ENCODE measurements around the gene UNC5CL.

UNC5CL gene

DNA sequence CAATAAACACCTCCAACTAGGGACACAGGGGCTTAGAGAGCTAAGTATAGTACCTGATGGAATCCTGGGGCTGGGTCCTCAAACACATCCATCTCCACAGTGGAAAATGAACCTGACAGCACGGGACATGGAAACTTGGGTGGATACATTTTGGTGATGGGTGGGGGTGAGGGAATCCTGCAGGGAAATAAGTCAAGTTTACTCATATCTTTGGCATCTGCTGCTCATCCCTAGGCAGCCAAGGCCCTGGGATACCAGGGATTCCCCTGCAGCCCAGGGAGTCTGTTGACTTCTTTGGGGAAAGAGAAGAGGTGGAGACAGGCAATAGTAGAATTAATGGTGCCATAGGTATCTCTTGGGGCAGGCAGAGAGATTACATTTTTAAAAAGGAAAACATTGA lies 20.5 kb upstream of the UNC5CL start:
- TF ChIP-seq, protein P1, sequence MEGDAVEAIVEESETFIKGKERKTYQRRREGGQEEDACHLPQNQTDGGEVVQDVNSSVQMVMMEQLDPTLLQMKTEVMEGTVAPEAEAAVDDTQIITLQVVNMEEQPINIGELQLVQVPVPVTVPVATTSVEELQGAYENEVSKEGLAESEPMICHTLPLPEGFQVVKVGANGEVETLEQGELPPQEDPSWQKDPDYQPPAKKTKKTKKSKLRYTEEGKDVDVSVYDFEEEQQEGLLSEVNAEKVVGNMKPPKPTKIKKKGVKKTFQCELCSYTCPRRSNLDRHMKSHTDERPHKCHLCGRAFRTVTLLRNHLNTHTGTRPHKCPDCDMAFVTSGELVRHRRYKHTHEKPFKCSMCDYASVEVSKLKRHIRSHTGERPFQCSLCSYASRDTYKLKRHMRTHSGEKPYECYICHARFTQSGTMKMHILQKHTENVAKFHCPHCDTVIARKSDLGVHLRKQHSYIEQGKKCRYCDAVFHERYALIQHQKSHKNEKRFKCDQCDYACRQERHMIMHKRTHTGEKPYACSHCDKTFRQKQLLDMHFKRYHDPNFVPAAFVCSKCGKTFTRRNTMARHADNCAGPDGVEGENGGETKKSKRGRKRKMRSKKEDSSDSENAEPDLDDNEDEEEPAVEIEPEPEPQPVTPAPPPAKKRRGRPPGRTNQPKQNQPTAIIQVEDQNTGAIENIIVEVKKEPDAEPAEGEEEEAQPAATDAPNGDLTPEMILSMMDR (IDR thresholded peaks at IDR 0.05; ENCODE audit: insufficient read depth, low read length, poor library complexity, severe bottlenecking): no peak
- DNase-seq (ENCODE audit: extremely low read depth, insufficient read length): no peak
- H3K27me3 ChIP-seq (replicated peaks; ENCODE audit: control insufficient read depth, insufficient read depth, low read length): no peaks in the 10 kb centered on the region
- peaks cover 2% of the 10 kb centered on the region; the same call in 1 of the 2 replicates for H3K36me3 ChIP-seq (ENCODE audit: control insufficient read depth, insufficient read depth, low read length)
- H3K4me3 ChIP-seq (replicated peaks; ENCODE audit: low read depth, low read length): no peak overlapping the region

DNA sequence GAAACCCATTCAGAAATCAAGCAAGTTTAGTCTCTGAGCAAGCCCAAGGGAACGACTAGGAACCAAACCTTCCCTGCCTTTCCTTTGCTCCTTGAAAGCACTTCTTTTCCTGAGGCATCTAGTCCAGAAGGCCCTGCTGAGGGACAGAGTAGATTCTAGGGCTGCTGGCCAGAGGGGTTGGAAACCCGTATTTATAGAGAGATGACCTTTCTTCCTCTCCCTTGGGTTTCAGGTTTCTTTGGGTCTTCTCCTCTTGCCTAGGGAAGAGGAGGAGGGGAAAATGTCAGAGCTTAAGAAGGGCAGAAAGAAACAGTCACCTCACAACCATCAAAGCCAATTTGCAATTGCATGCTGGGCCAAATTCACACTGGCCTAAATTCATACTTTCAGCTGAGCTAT lies 19.8 kb upstream of the UNC5CL start:
- Histone ChIP-seq H3K4me3 (replicated peaks; ENCODE audit: low read depth, low read length) (no peak overlapping the region), H3K36me3 (ENCODE audit: control insufficient read depth, insufficient read depth, low read length) (peaks cover 2% of the 10 kb centered on the region; the same call in 1 of the 2 replicates), H3K27me3 (replicated peaks; ENCODE audit: control insufficient read depth, insufficient read depth, low read length) (no peaks in the 10 kb centered on the region)
- TF ChIP-seq, protein P1 (IDR thresholded peaks at IDR 0.05; ENCODE audit: insufficient read depth, low read length, poor library complexity, severe bottlenecking): no peak
- no peak for DNase-seq (ENCODE audit: extremely low read depth, insufficient read length)

DNA sequence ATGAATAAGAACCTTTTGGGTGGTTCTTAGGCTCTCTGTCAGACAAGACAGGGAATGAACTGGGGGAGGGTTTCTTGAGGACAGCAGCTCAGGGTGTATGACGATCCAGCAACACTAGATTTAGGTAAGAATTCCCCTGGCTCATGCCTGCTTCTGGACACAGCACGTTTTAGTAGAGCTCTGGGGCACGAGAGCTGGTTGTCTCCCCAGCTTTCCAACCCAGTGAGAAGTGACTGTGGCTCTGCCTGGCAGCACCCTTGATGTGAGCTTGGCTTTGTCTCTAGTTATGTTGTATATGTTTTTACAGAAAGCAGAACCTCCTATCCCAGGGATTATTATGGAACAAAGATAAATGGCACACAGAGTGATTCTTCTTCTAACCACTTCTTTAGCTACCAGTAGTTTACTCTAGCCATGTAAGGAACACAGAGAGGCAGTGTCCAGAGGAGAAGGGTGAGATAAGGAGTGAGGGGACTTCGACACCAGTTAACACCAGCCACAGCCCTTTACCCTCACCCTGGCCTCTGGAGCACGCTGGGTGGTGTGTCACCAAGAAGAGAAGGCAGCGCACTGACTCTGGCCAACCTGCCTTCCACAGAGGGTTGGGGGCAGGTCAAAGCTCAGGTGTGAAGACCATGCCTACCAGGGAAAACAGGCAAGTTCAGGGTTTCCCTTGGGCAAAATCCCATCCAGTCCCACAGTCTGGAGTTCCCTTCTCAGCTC lies 17.9 kb upstream of the UNC5CL start:
- TF ChIP-seq, protein P1 (IDR thresholded peaks at IDR 0.05; ENCODE audit: insufficient read depth, low read length, poor library complexity, severe bottlenecking): no peak
- peaks cover 2% of the 10 kb centered on the region; the same call in 1 of the 2 replicates for H3K36me3 ChIP-seq (ENCODE audit: control insufficient read depth, insufficient read depth, low read length)
- no peak overlapping the region for H3K4me3 ChIP-seq (replicated peaks; ENCODE audit: low read depth, low read length)
- no peaks in the 10 kb centered on the region for H3K27me3 ChIP-seq (replicated peaks; ENCODE audit: control insufficient read depth, insufficient read depth, low read length)
- DNase-seq (ENCODE audit: extremely low read depth, insufficient read length): no peak

DNA sequence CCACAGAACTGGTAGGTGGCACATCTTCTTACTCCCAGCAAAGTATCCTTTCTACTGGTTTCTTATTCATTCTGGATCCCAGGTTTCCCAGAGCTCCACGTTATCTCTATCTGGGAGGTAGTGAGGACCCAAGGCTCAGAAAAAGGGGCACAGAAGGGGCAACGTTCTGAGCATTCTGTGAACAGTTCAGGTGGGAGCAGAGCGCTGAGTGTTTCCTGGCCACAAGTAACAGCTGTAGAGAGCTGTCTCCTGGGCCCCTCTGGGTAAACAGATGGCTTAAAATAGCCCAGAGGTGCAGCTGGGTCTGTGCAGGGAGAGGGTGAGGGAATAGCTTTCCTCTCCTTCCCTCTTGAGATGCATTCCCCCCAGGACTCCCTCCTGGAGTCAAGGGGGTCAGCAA lies 16.1 kb upstream of the UNC5CL start:
- DNase-seq (ENCODE audit: extremely low read depth, insufficient read length): no peak
- no peak overlapping the region for H3K4me3 ChIP-seq (replicated peaks; ENCODE audit: low read depth, low read length)
- TF ChIP-seq, protein P1 (IDR thresholded peaks at IDR 0.05; ENCODE audit: insufficient read depth, low read length, poor library complexity, severe bottlenecking): no peak
- no peaks in the 10 kb centered on the region; the same call in 1 of the 2 replicates for H3K36me3 ChIP-seq (ENCODE audit: control insufficient read depth, insufficient read depth, low read length)
- H3K27me3 ChIP-seq (replicated peaks; ENCODE audit: control insufficient read depth, insufficient read depth, low read length): no peaks in the 10 kb centered on the region

DNA sequence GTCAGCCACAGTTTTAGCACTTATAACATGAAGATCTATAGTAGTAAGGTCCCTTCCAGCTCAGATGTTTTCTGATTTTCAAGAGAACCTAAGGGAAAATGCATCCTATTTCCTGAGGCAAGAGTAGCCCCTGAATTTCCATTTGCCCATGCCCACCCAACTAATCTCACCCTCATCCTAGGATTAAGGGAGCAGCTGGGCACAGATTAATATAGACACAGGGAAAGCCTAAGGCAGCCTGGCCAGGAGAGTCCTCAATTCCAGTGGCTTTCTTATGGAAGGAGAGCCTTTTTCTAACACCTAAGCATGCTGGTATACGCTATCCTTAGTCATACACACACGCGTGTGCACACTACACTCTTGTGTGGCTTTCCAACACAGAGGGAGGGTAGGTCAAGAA lies 15.5 kb upstream of the UNC5CL start:
- Histone ChIP-seq H3K4me3 (replicated peaks; ENCODE audit: low read depth, low read length) (no peak overlapping the region), H3K36me3 (ENCODE audit: control insufficient read depth, insufficient read depth, low read length) (no peaks in the 10 kb centered on the region; the same call in 1 of the 2 replicates), H3K27me3 (replicated peaks; ENCODE audit: control insufficient read depth, insufficient read depth, low read length) (no peaks in the 10 kb centered on the region)
- DNase-seq (ENCODE audit: extremely low read depth, insufficient read length): no peak
- TF ChIP-seq, protein P1 (IDR thresholded peaks at IDR 0.05; ENCODE audit: insufficient read depth, low read length, poor library complexity, severe bottlenecking): no peak

All from GM06990 (cell line).